Inflammatory macrophage (primary cell): ENCODE results near the gene OR6C1.
"Not testable (repeated sequence)": the region's sequence is repeated elsewhere in the genome, so short reads cannot be mapped to it uniquely, and the experiment has no call there.

Experiments used
- DNase-seq, 2 donors: peaks; one replicate each; pipeline ENCODE4 v3.0.0-alpha.2; 2020 to 2022
- total RNA-seq, 18 experiments: gene quantifications; one replicate each; lab custom pipeline; 2026; ENCODE audit warnings: mixed read lengths in 6 of 18, inconsistent platforms in 2 of 18; lab: John Stamatoyannopoulos, UW

OR6C1 gene
- 0 to 0.10 (median 0) reads per million in 18 experiments for total RNA-seq

DNA sequence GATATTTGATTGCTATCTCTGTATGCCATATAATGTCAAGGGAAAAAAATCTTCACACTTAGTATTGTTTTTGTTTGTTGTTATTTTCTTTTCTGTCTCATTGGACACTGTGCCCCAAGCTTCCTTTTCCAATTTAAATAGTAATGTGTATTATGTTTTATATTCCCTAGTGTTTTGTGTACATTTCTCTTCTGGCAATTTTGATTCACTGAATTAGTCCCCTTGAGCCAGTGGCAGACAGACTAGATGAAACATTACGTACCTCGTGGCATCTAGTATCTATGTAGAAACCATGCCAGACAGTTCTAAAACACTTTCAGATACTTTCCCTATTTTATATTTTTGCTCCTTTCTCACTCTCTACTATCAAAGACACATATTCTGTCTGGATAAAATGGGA, at the start of gene OR6C1:
Gene OR6C1, plus strand, starts transcription at position 301 of the 400 bp plus-strand sequence. CDS start 6,257 bp downstream, outside the sequence.
- no peak for DNase-seq

DNA sequence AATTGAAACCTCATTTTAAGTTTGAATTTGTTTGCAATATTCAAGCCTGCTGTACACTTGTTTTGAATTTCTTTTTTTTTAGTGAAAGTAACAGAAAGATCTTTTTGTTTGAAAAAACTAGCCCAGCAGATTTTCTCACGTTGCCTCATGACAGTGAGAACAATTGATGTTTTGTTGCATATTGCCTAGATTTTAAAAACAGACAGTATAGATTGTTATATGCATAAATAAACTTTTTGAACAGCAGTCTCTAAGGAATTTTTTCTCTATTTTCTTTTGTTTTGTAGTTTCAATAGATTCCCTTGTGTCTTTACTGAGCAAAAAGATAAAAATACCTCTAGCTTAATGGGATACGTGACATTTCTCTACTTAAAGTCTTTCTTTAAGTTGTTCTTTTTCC, 33.2 kb upstream of the OR6C1 start:
- DNase-seq: no peak

DNA sequence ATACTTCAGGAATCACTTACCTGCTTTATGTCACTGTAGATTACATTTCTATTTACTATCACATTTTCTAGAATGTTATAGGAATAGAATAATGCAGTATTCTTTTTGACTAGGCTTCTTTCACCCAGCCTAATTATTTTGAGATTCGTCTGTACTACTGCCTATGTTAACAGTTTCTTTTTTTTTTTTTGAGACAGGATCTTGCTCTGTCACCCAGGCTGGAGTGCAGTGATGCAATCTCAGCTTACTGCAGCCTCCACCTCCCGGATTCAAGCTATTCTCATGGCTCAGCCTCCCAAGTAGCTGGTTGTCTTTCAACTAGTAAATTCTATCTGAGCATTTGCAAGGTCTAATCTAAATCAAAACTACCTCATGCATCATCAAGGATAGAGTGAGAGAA, 24.1 kb upstream of the OR6C1 start:
- no peak for DNase-seq

DNA sequence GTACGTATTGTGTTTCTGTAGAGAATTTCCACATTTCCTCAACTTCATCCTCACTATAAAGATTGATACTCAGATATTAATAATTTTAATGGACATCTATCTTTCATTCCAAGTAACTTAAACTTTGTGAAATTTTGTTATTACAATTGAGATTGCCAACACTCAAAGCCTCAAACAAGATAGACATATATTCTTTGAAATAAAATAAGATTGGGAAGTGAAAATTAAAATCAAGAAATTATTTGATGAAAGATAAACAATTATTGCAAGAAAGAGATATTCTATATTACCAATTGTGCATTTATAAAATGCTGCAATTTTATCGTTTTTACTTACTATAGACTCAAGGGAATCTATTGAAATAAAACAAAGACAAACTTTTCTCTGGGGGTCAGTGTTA, 17.7 kb upstream of the OR6C1 start, which contains the start of gene OR6C6:
Gene OR6C6, minus strand, starts transcription at position 101 of the 400 bp plus-strand sequence. CDS start 1,337 bp downstream, outside the sequence.
- DNase-seq: no peak

DNA sequence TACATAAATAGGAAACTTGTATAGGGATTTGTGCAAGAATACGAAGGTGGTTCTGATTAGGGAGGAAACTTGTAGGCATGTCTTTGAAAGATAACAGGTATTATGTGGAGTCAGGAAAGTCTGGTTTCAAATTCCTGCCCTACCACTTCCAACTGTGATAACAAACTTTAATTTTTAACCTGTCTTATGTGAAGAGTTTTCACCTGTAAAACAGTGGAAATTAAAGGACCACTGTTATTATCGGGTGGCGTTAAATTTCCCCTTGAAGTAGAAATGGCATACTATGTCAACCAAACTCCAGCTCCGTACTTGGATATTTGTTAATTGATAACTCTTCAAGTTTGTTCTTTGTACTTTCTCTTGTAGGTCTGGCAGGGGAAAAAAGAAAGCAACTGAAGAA, 6.1 kb downstream of the OR6C1 start:
- DNase-seq: no peak

DNA sequence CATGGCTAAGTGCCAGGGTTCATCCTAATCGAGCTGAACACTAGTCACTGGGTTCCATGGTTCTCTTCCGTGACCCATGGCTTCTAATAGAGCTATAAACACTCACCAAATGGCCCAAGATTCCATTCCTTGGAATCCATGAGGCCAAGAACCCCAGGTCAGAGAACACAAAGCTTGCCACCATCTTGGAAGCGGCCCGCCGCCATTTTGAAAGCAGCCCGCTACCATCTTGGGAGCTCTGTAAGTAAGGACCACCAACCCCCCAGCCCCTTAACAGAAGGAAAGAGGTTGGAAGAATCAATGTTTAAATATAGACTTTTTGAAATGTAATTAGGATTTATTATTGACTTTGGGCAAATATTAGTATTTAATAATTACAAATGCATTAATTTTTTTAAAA, 11.7 kb downstream of the OR6C1 start:
- DNase-seq: not testable (repeated sequence)

DNA sequence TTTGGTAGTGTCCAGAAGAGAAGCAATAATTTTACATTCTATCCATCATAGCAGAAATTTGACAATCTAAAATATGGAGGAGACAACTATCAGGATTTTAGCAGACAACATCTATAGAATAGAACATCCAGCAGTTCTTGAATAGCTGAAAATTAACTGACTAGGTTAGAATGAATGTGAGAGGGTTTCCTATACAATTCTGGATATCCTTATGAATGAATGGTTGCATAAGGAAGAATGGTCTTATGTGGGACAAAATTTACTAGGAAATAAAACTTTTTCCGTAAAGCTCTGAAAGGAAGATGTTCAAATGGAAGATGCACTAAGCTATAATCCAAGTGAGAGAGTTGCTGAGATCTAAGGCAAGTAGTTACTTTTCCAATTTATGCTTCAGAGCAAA, 16.3 kb downstream of the OR6C1 start, which contains the start of gene OR6C3:
Gene OR6C3, plus strand, starts transcription at position 301 of the 400 bp plus-strand sequence. CDS start 955 bp downstream, outside the sequence.
- DNase-seq: no peak

DNA sequence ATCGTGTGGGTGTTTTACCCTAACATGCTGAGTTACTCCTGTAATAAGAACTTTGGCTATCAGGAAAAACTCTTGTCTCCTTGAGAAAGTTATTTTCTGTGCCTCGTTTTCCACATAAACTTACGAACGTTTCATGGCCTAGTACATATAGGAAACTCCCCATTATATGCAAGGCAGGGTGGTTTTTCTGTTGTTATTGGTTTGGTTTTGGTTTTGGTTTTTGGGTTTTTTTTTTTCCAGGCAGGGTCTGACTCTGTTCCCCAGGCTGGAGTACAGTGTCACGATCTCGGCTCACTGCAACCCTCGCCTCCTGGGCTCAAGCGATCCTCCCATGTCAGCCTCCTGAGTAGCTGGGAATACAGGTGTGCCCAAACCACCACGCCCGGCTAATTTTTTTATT, 21.9 kb downstream of the OR6C1 start:
- no peak for DNase-seq

DNA sequence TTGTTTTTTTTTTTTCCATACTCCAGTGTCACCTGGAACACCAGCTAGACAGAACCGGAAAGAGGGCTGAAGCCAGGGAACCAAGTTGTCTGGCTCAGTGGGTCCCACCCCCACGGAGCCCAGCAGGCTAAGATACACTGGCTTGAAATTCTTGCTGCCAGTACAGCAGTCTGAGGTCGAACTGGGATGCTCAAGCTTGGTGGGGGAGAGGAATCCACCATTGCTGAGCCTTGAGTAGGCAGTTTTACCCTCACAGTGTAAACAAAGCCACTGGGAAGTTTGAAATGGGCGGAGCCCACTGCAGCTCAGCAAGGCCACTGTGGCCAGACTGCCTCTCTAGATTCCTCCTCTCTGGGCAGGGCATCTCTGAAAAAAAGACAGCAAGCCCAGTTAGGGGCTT, 41.2 kb downstream of the OR6C1 start:
- not testable (repeated sequence) for DNase-seq

DNA sequence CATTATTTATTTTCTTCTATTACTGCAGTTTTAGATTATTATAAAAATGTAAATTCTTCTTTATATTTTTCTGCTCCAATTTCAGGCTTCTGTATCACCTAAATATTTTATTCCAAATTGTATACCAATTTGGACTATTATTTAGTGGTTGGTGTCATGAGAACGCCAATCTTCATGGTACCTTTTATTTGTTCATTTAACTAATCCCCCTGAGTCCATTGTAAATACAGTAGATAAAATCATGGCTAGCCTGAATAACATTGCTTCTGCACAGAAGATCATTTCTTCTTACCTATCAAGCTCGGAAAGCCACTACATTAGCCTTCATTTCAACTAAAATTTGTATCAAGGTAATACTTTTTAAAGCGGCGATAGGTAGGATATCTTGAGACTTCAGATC, 48.5 kb downstream of the OR6C1 start, which contains the start of gene OR6C75:
Gene OR6C75, plus strand, starts transcription at position 301 of the 400 bp plus-strand sequence. CDS start 2,136 bp downstream, outside the sequence.
- DNase-seq: no peak

DNA sequence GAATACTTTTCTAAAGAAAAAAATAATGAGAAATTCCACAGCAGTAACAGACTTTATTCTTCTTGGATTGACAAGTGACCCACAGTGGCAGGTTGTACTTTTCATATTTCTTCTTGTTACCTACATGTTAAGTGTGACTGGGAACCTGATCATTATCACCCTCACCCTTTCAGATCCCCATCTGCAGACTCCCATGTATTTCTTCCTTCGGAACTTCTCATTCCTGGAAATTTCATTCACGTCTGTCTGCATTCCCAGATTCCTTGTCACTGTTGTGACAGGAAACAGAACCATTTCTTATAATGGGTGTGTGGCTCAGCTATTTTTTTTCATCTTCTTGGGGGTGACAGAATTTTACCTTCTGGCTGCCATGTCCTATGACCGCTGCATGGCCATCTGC, 50.9 kb downstream of the OR6C1 start:
- DNase-seq: no peak
